Measurements from ENCODE around the gene OR10G6. TPM values are rescaled to one million over a fixed set of nuclear protein-coding genes. Genes with fewer than 3 reads are reported as not detected.

OR10G6 gene
- not detected for total RNA-seq
- not detected for polyA plus RNA-seq (2013, experiment 1 of 2)
- polyA plus RNA-seq (2013, experiment 2 of 2) = not detected
- long read RNA-seq, experiment 1 = 0 reads
- long read RNA-seq, experiment 2 = 0 reads
- long read RNA-seq, experiment 3 = 0 reads
- long read RNA-seq, experiment 4 = 0 reads

GRCh38 chr11:123995119-123995518, at the start of gene OR10G6:
Gene OR10G6 (minus strand): TSS chr11:123995161. CDS start chr11:123995161, 0 bp downstream.
- WGBS, 2 experiments (ENCODE audit: insufficient coverage in 1 of 2, insufficient read length in 1 of 2) = 96 to 100% methylated on average over 1 of the region's 1 CpG
- Histone ChIP-seq H3K27me3 (ENCODE audit: control insufficient read depth, insufficient read depth, low read length, poor library complexity, severe bottlenecking) (no peaks in the 10 kb centered on the region), H3K36me3 (ENCODE audit: control insufficient read depth, insufficient read depth, low read length) (no peaks in the 10 kb centered on the region), H3K4me3 (ENCODE audit: low read length) (no peak within 1 kb of the TSS), H3K9me3 (ENCODE audit: control insufficient read depth, low read length) (no peaks in the 10 kb centered on the region), H3K4me1 (ENCODE audit: control insufficient read depth, insufficient read depth, low read length) (no peaks in the 10 kb centered on the region), H3K27ac (ENCODE audit: low read depth, low read length) (no peak within 1 kb of the TSS), H3K9ac (ENCODE audit: extremely low read depth, low read length, poor library complexity, severe bottlenecking) (no peak within 1 kb of the TSS)
- H3K36me3 Mint-ChIP-seq (ENCODE audit: low read depth) = no peaks in the 10 kb centered on the region
- no peak within 1 kb of the TSS for H3K4me3 Mint-ChIP-seq
- H3K4me1 Mint-ChIP-seq = no peaks in the 10 kb centered on the region
- no peak for DNase-seq
- no peaks in the 10 kb centered on the region for H3K27me3 Mint-ChIP-seq (ENCODE audit: insufficient read depth)
- no peaks in the 10 kb centered on the region for H3K9me3 Mint-ChIP-seq
- no peak for TF ChIP-seq CTCF (conservative IDR thresholded peaks at IDR 0.05)
- no peak within 1 kb of the TSS for H3K27ac Mint-ChIP-seq

- H3K4me3 Mint-ChIP-seq = no peak overlapping the region
- H3K4me1 Mint-ChIP-seq = peaks cover 9% of the 10 kb centered on the region
- H3K36me3 ChIP-seq (ENCODE audit: control insufficient read depth, insufficient read depth, low read length) = no peaks in the 10 kb centered on the region
- WGBS, 2 experiments (ENCODE audit: insufficient coverage in 1 of 2, insufficient read length in 1 of 2) = 99 to 100% methylated on average over 1 to 3 of the region's 4 CpGs
- no peak for TF ChIP-seq CTCF (conservative IDR thresholded peaks at IDR 0.05)
- no peak overlapping the region for H3K9ac ChIP-seq (ENCODE audit: extremely low read depth, low read length, poor library complexity, severe bottlenecking)
- no peak overlapping the region for H3K4me3 ChIP-seq (ENCODE audit: low read length)
- no peak for DNase-seq
- no peaks in the 10 kb centered on the region for H3K9me3 Mint-ChIP-seq
- H3K27me3 Mint-ChIP-seq (ENCODE audit: insufficient read depth) = no peaks in the 10 kb centered on the region
- no peak overlapping the region for H3K27ac ChIP-seq (ENCODE audit: low read depth, low read length)
- no peaks in the 10 kb centered on the region for H3K27me3 ChIP-seq (ENCODE audit: control insufficient read depth, insufficient read depth, low read length, poor library complexity, severe bottlenecking)
- H3K9me3 ChIP-seq (ENCODE audit: control insufficient read depth, low read length) = no peaks in the 10 kb centered on the region
- no peak overlapping the region for H3K27ac Mint-ChIP-seq
- no peaks in the 10 kb centered on the region for H3K36me3 Mint-ChIP-seq (ENCODE audit: low read depth)
- H3K4me1 ChIP-seq (ENCODE audit: control insufficient read depth, insufficient read depth, low read length) = no peaks in the 10 kb centered on the region
These were observed 48.5 kb upstream of the OR10G6 start for GRCh38 chr11:124043420-124043819.

GRCh38 chr11:124041254-124041653, 46.3 kb upstream of the OR10G6 start, which contains the start of gene OR10G7:
Gene OR10G7 (minus strand): TSS chr11:124041325. CDS start chr11:124039001, 2,324 bp downstream.
- 58% methylated on average over 1 of the region's 1 CpG; no CpG with 5 or more reads in 1 of the 2 experiments for WGBS, 2 experiments (ENCODE audit: insufficient coverage in 1 of 2, insufficient read length in 1 of 2)
- TF ChIP-seq CTCF (conservative IDR thresholded peaks at IDR 0.05) = no peak
- no peak within 1 kb of the TSS for H3K27ac Mint-ChIP-seq

More at GRCh38 chr11:124041254-124041653, 46.3 kb upstream of the OR10G6 start, which contains the start of gene OR10G7:
- H3K27me3 Mint-ChIP-seq (ENCODE audit: insufficient read depth) = no peaks in the 10 kb centered on the region
- H3K9me3 Mint-ChIP-seq = no peaks in the 10 kb centered on the region
- no peaks in the 10 kb centered on the region for H3K4me1 ChIP-seq (ENCODE audit: control insufficient read depth, insufficient read depth, low read length)
- no peak within 1 kb of the TSS for H3K27ac ChIP-seq (ENCODE audit: low read depth, low read length)
- no peak within 1 kb of the TSS for H3K4me3 ChIP-seq (ENCODE audit: low read length)
- H3K36me3 ChIP-seq (ENCODE audit: control insufficient read depth, insufficient read depth, low read length) = no peaks in the 10 kb centered on the region
- no peak for DNase-seq
- no peak within 1 kb of the TSS for H3K9ac ChIP-seq (ENCODE audit: extremely low read depth, low read length, poor library complexity, severe bottlenecking)
- H3K4me1 Mint-ChIP-seq = peaks cover 9% of the 10 kb centered on the region
- H3K36me3 Mint-ChIP-seq (ENCODE audit: low read depth) = no peaks in the 10 kb centered on the region
- H3K9me3 ChIP-seq (ENCODE audit: control insufficient read depth, low read length) = no peaks in the 10 kb centered on the region
- H3K4me3 Mint-ChIP-seq = no peak within 1 kb of the TSS
- no peaks in the 10 kb centered on the region for H3K27me3 ChIP-seq (ENCODE audit: control insufficient read depth, insufficient read depth, low read length, poor library complexity, severe bottlenecking)
